ENCODE measurements around the gene ACYP1. TPM values are rescaled to one million over a fixed set of nuclear protein-coding genes. Genes with fewer than 3 reads are reported as not detected.

ACYP1 gene
- polyA plus RNA-seq, 1 of the 3 experiments (the other 2 are of a cell fraction) = 53.5 TPM

DNA sequence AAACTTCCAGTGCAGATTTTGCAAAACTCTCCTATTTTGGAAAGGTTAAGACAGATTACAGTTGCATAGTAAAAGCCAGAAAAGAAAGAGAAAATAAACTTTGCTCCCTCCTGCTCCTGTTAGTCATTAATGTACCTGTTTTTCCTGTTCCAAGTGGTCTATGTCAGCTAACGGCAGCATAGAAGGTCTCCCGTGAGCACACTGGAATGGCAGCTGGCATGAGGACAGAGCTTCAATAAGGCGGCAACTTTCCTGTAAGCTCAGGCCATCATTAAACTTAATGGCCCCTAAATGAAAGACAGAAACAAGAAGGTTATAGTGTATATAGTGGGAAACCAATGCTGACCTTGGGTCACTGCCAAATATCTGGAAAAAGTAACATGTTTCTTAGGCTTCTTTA lies 45.1 kb downstream of the ACYP1 start:
- no peaks in the 10 kb centered on the region for H3K9me3 ChIP-seq
- H3K79me2 ChIP-seq (ENCODE audit: insufficient read depth) = no peaks in the 10 kb centered on the region
- TF ChIP-seq YY1 (IDR thresholded peaks at IDR 0.05; ENCODE audit: low read depth) (no peak), SIN3A (IDR thresholded peaks at IDR 0.05; ENCODE audit: borderline replicate concordance, low read depth, low read length) (no peak), EZH2phosphoT487 (IDR thresholded peaks at IDR 0.05; ENCODE audit: borderline replicate concordance, low read depth) (no peak), RCOR1 (IDR thresholded peaks at IDR 0.05; ENCODE audit: low read length) (no peak), RFX5 (IDR thresholded peaks at IDR 0.05; ENCODE audit: low read length) (no peak), CHD2 (IDR thresholded peaks at IDR 0.05; ENCODE audit: low read length, partially characterized antibody) (no peak), FOSL2 (IDR thresholded peaks at IDR 0.05; ENCODE audit: borderline replicate concordance, low read depth) (no peak), TAF1 (IDR thresholded peaks at IDR 0.05; ENCODE audit: borderline replicate concordance, low read depth, low read length) (no peak), GATA2 (CRISPR knock-in tag; IDR thresholded peaks at IDR 0.05) (no peak), FOXJ3 (CRISPR knock-in tag; IDR thresholded peaks at IDR 0.05) (no peak), FOXM1 (IDR thresholded peaks at IDR 0.05; ENCODE audit: low read depth) (no peak), RAD21 (IDR thresholded peaks at IDR 0.05; ENCODE audit: low read length) (no peak), MXI1 (IDR thresholded peaks at IDR 0.05; ENCODE audit: low read depth, low read length) (no peak)
- TF ChIP-seq, protein P1, sequence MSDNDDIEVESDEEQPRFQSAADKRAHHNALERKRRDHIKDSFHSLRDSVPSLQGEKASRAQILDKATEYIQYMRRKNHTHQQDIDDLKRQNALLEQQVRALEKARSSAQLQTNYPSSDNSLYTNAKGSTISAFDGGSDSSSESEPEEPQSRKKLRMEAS (IDR thresholded peaks at IDR 0.05; ENCODE audit: low read depth) = no peak
- TF ChIP-seq, protein P2, sequence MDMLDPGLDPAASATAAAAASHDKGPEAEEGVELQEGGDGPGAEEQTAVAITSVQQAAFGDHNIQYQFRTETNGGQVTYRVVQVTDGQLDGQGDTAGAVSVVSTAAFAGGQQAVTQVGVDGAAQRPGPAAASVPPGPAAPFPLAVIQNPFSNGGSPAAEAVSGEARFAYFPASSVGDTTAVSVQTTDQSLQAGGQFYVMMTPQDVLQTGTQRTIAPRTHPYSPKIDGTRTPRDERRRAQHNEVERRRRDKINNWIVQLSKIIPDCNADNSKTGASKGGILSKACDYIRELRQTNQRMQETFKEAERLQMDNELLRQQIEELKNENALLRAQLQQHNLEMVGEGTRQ (IDR thresholded peaks at IDR 0.05; ENCODE audit: borderline replicate concordance, low read depth, low read length) = no peak
- TF ChIP-seq, protein P3, sequence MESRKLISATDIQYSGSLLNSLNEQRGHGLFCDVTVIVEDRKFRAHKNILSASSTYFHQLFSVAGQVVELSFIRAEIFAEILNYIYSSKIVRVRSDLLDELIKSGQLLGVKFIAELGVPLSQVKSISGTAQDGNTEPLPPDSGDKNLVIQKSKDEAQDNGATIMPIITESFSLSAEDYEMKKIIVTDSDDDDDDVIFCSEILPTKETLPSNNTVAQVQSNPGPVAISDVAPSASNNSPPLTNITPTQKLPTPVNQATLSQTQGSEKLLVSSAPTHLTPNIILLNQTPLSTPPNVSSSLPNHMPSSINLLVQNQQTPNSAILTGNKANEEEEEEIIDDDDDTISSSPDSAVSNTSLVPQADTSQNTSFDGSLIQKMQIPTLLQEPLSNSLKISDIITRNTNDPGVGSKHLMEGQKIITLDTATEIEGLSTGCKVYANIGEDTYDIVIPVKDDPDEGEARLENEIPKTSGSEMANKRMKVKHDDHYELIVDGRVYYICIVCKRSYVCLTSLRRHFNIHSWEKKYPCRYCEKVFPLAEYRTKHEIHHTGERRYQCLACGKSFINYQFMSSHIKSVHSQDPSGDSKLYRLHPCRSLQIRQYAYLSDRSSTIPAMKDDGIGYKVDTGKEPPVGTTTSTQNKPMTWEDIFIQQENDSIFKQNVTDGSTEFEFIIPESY (IDR thresholded peaks at IDR 0.05; ENCODE audit: borderline replicate concordance, low read depth) = no peak
- TF ChIP-seq, protein P4, sequence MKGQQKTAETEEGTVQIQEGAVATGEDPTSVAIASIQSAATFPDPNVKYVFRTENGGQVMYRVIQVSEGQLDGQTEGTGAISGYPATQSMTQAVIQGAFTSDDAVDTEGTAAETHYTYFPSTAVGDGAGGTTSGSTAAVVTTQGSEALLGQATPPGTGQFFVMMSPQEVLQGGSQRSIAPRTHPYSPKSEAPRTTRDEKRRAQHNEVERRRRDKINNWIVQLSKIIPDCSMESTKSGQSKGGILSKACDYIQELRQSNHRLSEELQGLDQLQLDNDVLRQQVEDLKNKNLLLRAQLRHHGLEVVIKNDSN (IDR thresholded peaks at IDR 0.05; ENCODE audit: borderline replicate concordance, low read depth) = no peak
- TF ChIP-seq, protein P5, sequence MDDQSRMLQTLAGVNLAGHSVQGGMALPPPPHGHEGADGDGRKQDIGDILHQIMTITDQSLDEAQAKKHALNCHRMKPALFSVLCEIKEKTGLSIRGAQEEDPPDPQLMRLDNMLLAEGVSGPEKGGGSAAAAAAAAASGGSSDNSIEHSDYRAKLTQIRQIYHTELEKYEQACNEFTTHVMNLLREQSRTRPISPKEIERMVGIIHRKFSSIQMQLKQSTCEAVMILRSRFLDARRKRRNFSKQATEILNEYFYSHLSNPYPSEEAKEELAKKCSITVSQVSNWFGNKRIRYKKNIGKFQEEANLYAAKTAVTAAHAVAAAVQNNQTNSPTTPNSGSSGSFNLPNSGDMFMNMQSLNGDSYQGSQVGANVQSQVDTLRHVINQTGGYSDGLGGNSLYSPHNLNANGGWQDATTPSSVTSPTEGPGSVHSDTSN (IDR thresholded peaks at IDR 0.05) = no peak
- TF ChIP-seq, protein P6, sequence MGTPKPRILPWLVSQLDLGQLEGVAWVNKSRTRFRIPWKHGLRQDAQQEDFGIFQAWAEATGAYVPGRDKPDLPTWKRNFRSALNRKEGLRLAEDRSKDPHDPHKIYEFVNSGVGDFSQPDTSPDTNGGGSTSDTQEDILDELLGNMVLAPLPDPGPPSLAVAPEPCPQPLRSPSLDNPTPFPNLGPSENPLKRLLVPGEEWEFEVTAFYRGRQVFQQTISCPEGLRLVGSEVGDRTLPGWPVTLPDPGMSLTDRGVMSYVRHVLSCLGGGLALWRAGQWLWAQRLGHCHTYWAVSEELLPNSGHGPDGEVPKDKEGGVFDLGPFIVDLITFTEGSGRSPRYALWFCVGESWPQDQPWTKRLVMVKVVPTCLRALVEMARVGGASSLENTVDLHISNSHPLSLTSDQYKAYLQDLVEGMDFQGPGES (IDR thresholded peaks at IDR 0.05; ENCODE audit: low read depth, low read length) = no peak
- ChIA-PET POLR2A (interaction anchor here (0.7 kb wide), 1 partner anchor 525 kb away, joined by 3 read pairs; the partner anchor contains the start of gene ISCA2), CTCF (interaction anchor here (0.6 to 4.2 kb wide), 7 partner anchors 8 to 535 kb away, joined by 3 to 19 read pairs (median 3); no protein-coding TSS in a partner anchor)
- H4K20me1 ChIP-seq (ENCODE audit: insufficient read depth) = no peaks in the 10 kb centered on the region
- H3K4me2 ChIP-seq = no peak overlapping the region
- H3F3A ChIP-seq (replicated peaks; ENCODE audit: insufficient read depth) = peaks cover 7% of the 10 kb centered on the region
- H3K4me3 ChIP-seq (ENCODE audit: low read depth in 2 of 2, low read length in 1 of 2) = no peak overlapping the region
- H3K27ac ChIP-seq (ENCODE audit: low read depth in 2 of 2, low read length in 1 of 2) = no peak overlapping the region
- no peaks in the 10 kb centered on the region for H3K9me2 ChIP-seq
- peaks cover 40 to 50% of the 10 kb centered on the region in 2 experiments for H3K36me3 ChIP-seq (replicated peaks in 1 of 2; ENCODE audit: control insufficient read depth in 1 of 2, insufficient read depth in 2 of 2, low read length in 1 of 2)
- WGBS (ENCODE audit: low lambda C conversion rate) = 99% methylated on average over 3 of the region's 3 CpGs
- no peak overlapping the region for H2AFZ ChIP-seq (ENCODE audit: low read depth)
- no peaks in the 10 kb centered on the region for H3K4me1 ChIP-seq (ENCODE audit: control insufficient read depth in 1 of 2, insufficient read depth in 2 of 2, low read depth in 1 of 2, low read length in 1 of 2)
- H3K27me3 ChIP-seq (ENCODE audit: insufficient read depth) = no peaks in the 10 kb centered on the region
- no peak overlapping the region for H3K9ac ChIP-seq
- no peak for DNase-seq

All from SK-N-SH (cell line).